Mucosa of descending colon (tissue), 3 donors: Measurements from ENCODE around the gene P4HA1. TPM values are rescaled to one million over a fixed set of nuclear protein-coding genes. Genes with fewer than 3 reads are reported as not detected.
A peak's percentile ranks its signal among the peaks of the same experiment; 100 is the strongest.
"Not testable (repeated sequence)": the region's sequence is repeated elsewhere in the genome, so short reads cannot be mapped to it uniquely, and the experiment has no call there.

Experiments used
- ATAC-seq: fragments of 200-7000 bp; cut with Tn5 transposase; one replicate; pipeline ENCODE4 v1.9.1; 2020; ENCODE audit warnings: mild to moderate bottlenecking, moderate library complexity
- DNase-seq, 3 donors: peaks; one replicate each; pipeline ENCODE4 v3.0.0-alpha.2; 2020
- H3K36me3 ChIP-seq: fragments of 200-600 bp; one replicate; pipeline ENCODE4 v1.8.0; 2021; ENCODE audit warnings: low read depth, mild to moderate bottlenecking
- H3K4me1 ChIP-seq: fragments of 200-600 bp; one replicate; pipeline ENCODE4 v1.8.0; 2021; ENCODE audit warnings: low read depth, mild to moderate bottlenecking
- H3K4me3 ChIP-seq: fragments of 200-600 bp; one replicate; pipeline ENCODE4 v1.8.0; 2021; ENCODE audit warnings: mild to moderate bottlenecking
- H3K9me3 ChIP-seq: fragments of 200-600 bp; one replicate; pipeline ENCODE4 v1.8.0; 2021; ENCODE audit warnings: mild to moderate bottlenecking
- intact Hi-C, 2 donors: fragments of 100-400 bp; cut with DNase I in 1 of 2; cut with micrococcal nuclease in 1 of 2; formaldehyde crosslinking; loops; one replicate each; pipeline versions ENCODE4 v1.11.0 to v1.11.1; 2022; cut with DNase I, micrococcal nuclease
- total RNA-seq, 3 donors: library from RNA; stranded (reverse); fragmentation: NEBNext Ultra II Directional in 2 of 3; extraction: Animal tissue kit (Norgen Biotek cat#: 25700) in 2 of 3; gene quantifications; one replicate each; pipeline versions ENCODE4 v1.2.1 to v1.2.4, GENCODE V29; 2021 to 2023
- TF ChIP-seq, protein P1 (sequence below): fragments of 200-600 bp; IDR thresholded peaks from one replicate; pipeline ENCODE4 v1.8.0; 2022; ENCODE audit warnings: antibody characterized with exemption, mild to moderate bottlenecking
- donor health status: DM: no; HTN: no; CAD: no; lungs with moderate emphysema.
- donor health status: DM: no; HTN: no; CAD: no.
- donor health status: DM: no; HTN: yes; CAD: no.

P4HA1 gene
- total RNA-seq, 3 donors from 2014 or later, result 21.0 to 26.1 (median 26.0) TPM

DNA sequence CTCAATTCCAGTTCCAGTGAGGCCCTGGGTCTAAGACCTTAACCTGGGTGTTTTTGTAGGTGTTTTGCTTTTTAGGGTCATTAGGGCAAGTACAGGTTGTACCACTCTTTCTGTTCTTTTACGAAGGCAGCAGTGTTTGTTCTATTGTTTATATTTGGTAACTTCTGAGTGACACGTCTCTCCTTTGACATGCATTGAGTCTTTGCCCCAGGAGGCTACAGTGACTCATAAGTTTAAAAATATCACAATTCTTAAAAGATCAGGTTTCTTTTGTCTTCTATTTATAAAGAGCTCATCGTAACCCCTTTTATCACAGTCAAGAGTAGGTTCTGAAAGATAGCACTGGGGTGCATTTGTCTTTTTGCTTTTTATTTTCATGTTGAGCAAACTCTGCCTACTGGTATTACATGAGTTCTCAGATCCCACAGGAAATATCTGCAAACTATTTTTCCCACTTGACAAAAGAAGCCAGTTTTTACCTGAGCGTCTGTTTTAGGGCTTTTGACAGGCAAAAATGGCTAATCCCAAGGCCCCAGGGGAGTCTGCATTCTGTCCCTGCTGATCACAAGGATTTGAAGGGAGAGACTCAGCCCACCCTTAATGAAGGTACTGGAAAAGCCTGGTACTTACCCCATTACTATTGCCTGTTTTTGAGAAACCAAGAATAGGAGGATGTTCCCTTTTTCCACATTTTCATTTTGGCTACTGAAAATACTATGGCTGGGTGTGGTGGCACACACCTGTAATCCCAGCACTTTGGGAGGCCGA is 21.5 kb upstream of the P4HA1 start:
- no peaks in the 10 kb centered on the region for H3K4me1 ChIP-seq
- no peaks in the 10 kb centered on the region for H3K9me3 ChIP-seq
- no peak overlapping the region for H3K4me3 ChIP-seq
- DNase-seq, result no peak
- TF ChIP-seq, protein P1, sequence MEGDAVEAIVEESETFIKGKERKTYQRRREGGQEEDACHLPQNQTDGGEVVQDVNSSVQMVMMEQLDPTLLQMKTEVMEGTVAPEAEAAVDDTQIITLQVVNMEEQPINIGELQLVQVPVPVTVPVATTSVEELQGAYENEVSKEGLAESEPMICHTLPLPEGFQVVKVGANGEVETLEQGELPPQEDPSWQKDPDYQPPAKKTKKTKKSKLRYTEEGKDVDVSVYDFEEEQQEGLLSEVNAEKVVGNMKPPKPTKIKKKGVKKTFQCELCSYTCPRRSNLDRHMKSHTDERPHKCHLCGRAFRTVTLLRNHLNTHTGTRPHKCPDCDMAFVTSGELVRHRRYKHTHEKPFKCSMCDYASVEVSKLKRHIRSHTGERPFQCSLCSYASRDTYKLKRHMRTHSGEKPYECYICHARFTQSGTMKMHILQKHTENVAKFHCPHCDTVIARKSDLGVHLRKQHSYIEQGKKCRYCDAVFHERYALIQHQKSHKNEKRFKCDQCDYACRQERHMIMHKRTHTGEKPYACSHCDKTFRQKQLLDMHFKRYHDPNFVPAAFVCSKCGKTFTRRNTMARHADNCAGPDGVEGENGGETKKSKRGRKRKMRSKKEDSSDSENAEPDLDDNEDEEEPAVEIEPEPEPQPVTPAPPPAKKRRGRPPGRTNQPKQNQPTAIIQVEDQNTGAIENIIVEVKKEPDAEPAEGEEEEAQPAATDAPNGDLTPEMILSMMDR, result no peak
- ATAC-seq, result no peak
- intact Hi-C loops, result no loop called here
- H3K36me3 ChIP-seq, result no peaks in the 10 kb centered on the region

DNA sequence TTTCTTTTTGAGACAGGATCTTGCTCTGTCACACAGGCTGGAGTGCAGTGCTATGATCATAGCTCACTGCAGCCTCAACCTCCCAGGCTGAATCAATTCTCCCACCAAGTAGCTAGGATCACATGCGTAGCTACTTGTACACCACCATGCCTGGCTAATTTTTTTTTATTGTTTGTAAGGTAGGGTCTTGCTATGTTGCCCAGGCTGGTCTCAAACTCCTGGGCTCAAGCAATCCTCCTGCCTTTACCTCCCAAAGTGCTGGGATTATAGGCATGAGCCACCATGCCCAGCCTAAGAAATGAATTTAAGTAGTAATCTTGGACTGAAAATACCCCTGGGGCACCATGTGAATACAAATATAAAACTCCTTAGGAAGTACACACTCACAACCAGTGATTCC is 19.4 kb upstream of the P4HA1 start:
- Histone ChIP-seq H3K4me3 (no peak overlapping the region), H3K36me3 (no peaks in the 10 kb centered on the region), H3K4me1 (no peaks in the 10 kb centered on the region), H3K9me3 (no peaks in the 10 kb centered on the region)
- no peak for ATAC-seq
- DNase-seq, result no peak
- TF ChIP-seq, protein P1, result no peak
- intact Hi-C loops, result no loop called here

DNA sequence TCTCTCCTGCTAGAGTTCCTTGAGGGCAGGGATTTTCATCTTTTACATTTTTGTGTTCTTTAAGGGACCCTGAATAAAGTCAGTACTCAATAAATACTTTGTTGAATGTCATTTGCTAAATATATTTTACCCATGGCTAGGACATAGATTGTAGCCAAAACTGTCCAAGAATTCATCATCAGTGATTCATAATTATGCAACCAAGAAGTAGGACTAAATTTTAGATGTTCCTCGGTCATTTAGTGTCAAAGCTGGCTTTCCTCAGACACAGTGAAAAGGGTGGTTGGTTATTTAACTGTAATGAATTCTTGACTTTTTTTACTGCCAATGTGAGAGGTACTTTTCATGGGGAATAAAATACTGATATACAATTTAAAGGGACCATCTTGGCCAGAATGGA is 16.9 kb upstream of the P4HA1 start:
- no peaks in the 10 kb centered on the region for H3K36me3 ChIP-seq
- DNase-seq (no peak), ATAC-seq (no peak)
- H3K9me3 ChIP-seq, result no peaks in the 10 kb centered on the region
- intact Hi-C loops, result no loop called here
- H3K4me3 ChIP-seq, result no peak overlapping the region
- TF ChIP-seq, protein P1, result no peak
- H3K4me1 ChIP-seq, result no peaks in the 10 kb centered on the region

DNA sequence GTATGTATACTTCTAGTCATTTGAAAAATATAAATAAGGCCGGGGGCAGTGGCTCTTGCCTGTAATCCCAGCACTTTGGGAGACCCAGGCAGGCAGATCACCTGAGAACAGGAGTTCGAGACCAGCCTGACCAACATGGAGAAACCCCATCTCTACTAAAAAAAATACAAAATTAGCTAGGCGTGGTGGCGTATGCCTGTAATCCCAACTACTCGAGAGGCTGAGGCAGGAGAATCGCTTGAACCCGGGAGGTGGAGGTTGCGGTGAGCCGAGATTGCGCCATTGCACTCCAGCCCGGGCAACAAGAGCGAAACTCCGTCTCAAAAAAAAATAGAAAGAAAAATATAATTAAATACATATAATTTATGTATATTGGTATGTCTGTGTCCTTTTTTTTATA is 15.4 kb upstream of the P4HA1 start:
- H3K4me1 ChIP-seq, ATAC-seq, intact Hi-C loops, H3K9me3 ChIP-seq, H3K36me3 ChIP-seq, H3K4me3 ChIP-seq, DNase-seq: not testable (repeated sequence)

DNA sequence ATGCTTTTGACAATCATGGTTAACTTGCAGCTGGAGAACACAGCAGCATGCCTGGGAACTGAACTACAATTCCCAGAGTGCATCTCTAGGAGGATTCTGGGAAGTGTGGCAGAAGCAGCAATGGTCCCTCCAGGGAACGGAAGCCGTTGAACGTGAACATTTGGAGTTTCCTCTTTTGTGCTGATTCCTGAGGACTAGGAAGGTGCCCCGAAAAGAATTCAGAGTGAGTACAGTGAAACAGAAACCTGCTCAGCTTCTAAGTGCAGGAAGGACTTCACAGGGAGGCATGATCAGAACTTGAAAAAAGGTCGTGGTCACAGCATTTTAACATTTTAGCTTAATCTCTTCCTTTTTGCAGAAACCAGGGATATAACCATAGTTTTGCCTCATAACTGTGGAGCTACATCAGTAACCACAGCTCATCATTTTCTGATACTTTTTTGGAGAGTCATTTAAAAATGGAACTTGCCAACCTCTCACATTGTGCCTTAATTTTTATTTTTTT is 13.7 kb upstream of the P4HA1 start, which contains the start of gene NUDT13:
TSS of gene NUDT13 (plus strand) at position 111 of the 505 bp plus-strand sequence. CDS start 3,911 bp downstream, outside the sequence.
- no peaks in the 10 kb centered on the region for H3K36me3 ChIP-seq
- ATAC-seq (peak; percentile 99), DNase-seq (peak in 2 of 3 donors; percentile 51 to 86)
- H3K9me3 ChIP-seq, result no peaks in the 10 kb centered on the region
- H3K4me3 ChIP-seq, result no peak within 1 kb of the TSS
- intact Hi-C loops, result no loop called here
- H3K4me1 ChIP-seq, result no peaks in the 10 kb centered on the region
- TF ChIP-seq, protein P1, result no peak

DNA sequence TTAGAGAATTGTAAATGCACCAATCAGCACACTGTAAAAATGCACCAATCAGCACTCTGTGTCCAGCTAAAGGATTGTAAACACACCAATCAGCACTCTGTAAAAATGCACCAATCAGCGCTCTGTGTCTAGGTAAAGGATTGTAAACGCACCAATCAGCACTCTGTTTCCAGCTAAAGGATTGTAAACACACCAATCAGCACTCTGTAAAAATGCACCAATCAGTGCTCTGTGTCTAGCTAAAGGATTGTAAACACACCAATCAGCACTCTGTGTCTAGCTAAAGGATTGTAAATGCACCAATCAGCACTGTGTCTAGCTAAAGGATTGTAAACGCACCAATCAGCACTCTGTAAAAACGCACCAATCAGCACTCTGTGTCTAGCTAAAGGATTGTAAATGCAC is 12.6 kb upstream of the P4HA1 start:
- DNase-seq, H3K9me3 ChIP-seq, intact Hi-C loops, H3K4me1 ChIP-seq, ATAC-seq, H3K36me3 ChIP-seq, H3K4me3 ChIP-seq: not testable (repeated sequence)
